Mesodermal cell (in vitro differentiated cells): ENCODE data around the gene UGGT2.
"Not testable (repeated sequence)": the region's sequence is repeated elsewhere in the genome, so short reads cannot be mapped to it uniquely, and the experiment has no call there.

Source experiments
- H3K27ac ChIP-seq: 2 replicates; pipeline ENCODE4 v1.7.0; 2013; ENCODE audit warnings: mild to moderate bottlenecking, low read depth, low read length, moderate library complexity; ENCODE audit not compliant: severe bottlenecking
- H3K36me3 ChIP-seq: 2 replicates; pipeline ENCODE4 v1.7.1; 2013; ENCODE audit warnings: mild to moderate bottlenecking, low read length, moderate library complexity; ENCODE audit not compliant: control insufficient read depth, insufficient read depth
- H3K4me1 ChIP-seq: one replicate; pipeline ENCODE4 v1.7.1; 2013; ENCODE audit warnings: mild to moderate bottlenecking, low read length; ENCODE audit not compliant: insufficient read depth, control insufficient read depth, poor library complexity, severe bottlenecking
- H3K4me3 ChIP-seq: 2 replicates; pipeline ENCODE4 v1.7.0; 2013; ENCODE audit warnings: low read length, control low read depth, mild to moderate bottlenecking; ENCODE audit not compliant: insufficient read depth, poor library complexity, severe bottlenecking; ENCODE audit errors: extremely low read depth
- H3K9me3 ChIP-seq: 2 replicates; pipeline ENCODE4 v1.7.1; 2013; ENCODE audit warnings: mild to moderate bottlenecking, low read length, moderate library complexity; ENCODE audit not compliant: control insufficient read depth
- WGBS, 2 experiments: methylation state at CpG; one replicate each; pipeline ENCODE4 v1.1.5; 2013; ENCODE audit warnings: missing lambda C conversion rate in 2 of 2; ENCODE audit not compliant: insufficient coverage in 2 of 2; 5-methylcytosine and 5-hydroxymethylcytosine counted together

Gene UGGT2

GRCh38 chr13:95896301-95896700, 156.9 kb downstream of the UGGT2 start:
- Histone ChIP-seq H3K4me3 (no peak overlapping the region), H3K4me1 (peaks cover 5% of the 10 kb centered on the region), H3K27ac (no peak overlapping the region), H3K9me3 (no peaks in the 10 kb centered on the region), H3K36me3 (peaks cover 4% of the 10 kb centered on the region)
- 92% methylated on average over 2 of the region's 3 CpGs; no CpG with 5 or more reads in 1 of the 2 experiments for WGBS, 2 experiments

GRCh38 chr13:95893861-95894260, 159.3 kb downstream of the UGGT2 start:
- H3K9me3 ChIP-seq, result no peaks in the 10 kb centered on the region
- WGBS, 2 experiments, result 90 to 100% methylated on average over 2 to 3 of the region's 5 CpGs
- H3K27ac ChIP-seq, result no peak overlapping the region
- H3K4me3 ChIP-seq, result no peak overlapping the region
- H3K36me3 ChIP-seq, result peaks cover 14% of the 10 kb centered on the region
- H3K4me1 ChIP-seq, result peaks cover 5% of the 10 kb centered on the region

GRCh38 chr13:95882121-95882520, 171.1 kb downstream of the UGGT2 start:
- Histone ChIP-seq H3K4me1 (no peaks in the 10 kb centered on the region), H3K4me3 (no peak overlapping the region), H3K9me3 (no peaks in the 10 kb centered on the region), H3K27ac (no peak overlapping the region), H3K36me3 (peaks cover 29% of the 10 kb centered on the region)
- WGBS, 2 experiments, result no CpG with 5 or more reads among the region's 3 CpGs

- H3K27ac ChIP-seq, result no peak overlapping the region
- no CpG with 5 or more reads among the region's 1 CpG for whole genome bisulfite sequencing, 2 experiments
- no peak overlapping the region for H3K4me3 ChIP-seq
- peaks cover 33% of the 10 kb centered on the region for H3K36me3 ChIP-seq
- no peaks in the 10 kb centered on the region for H3K4me1 ChIP-seq
- no peaks in the 10 kb centered on the region for H3K9me3 ChIP-seq
Observed at GRCh38 chr13:95880331-95880730, 172.9 kb downstream of the UGGT2 start.

- Histone ChIP-seq H3K36me3 (peaks cover 30% of the 10 kb centered on the region), H3K9me3 (no peaks in the 10 kb centered on the region), H3K27ac (no peak overlapping the region), H3K4me1 (no peaks in the 10 kb centered on the region), H3K4me3 (no peak overlapping the region)
- WGBS, 2 experiments, result 86 to 100% methylated on average over 1 of the region's 2 CpGs
Observed at GRCh38 chr13:95874286-95874685, 178.9 kb downstream of the UGGT2 start.

- Histone ChIP-seq H3K27ac (no peak overlapping the region), H3K36me3 (peaks cover 21% of the 10 kb centered on the region), H3K4me3 (no peak overlapping the region), H3K4me1 (peaks cover under 1% of the 10 kb centered on the region), H3K9me3 (no peaks in the 10 kb centered on the region)
- 95 to 100% methylated on average over 1 to 2 of the region's 4 CpGs for WGBS, 2 experiments
Observed at GRCh38 chr13:95870421-95870820, 182.8 kb downstream of the UGGT2 start.

GRCh38 chr13:95865080-95865615, 188.1 kb downstream of the UGGT2 start:
- H3K4me3 ChIP-seq, result no peak overlapping the region
- no peak overlapping the region for H3K27ac ChIP-seq
- 86% methylated on average over 1 of the region's 5 CpGs; no CpG with 5 or more reads in 1 of the 2 experiments for WGBS, 2 experiments
- H3K36me3 ChIP-seq, result peaks cover 15% of the 10 kb centered on the region
- no peaks in the 10 kb centered on the region for H3K9me3 ChIP-seq
- H3K4me1 ChIP-seq, result peaks cover 4% of the 10 kb centered on the region

GRCh38 chr13:95862408-95862807, 190.8 kb downstream of the UGGT2 start:
- H3K27ac ChIP-seq, result no peak overlapping the region

GRCh38 chr13:95861296-95861695, 191.9 kb downstream of the UGGT2 start:
- H3K36me3 ChIP-seq, result peaks cover 10% of the 10 kb centered on the region
- peaks cover 4% of the 10 kb centered on the region for H3K4me1 ChIP-seq
- no peak overlapping the region for H3K4me3 ChIP-seq
- WGBS, 2 experiments, result 93 to 100% methylated on average over 1 to 2 of the region's 2 CpGs
- H3K27ac ChIP-seq, result no peak overlapping the region
- no peaks in the 10 kb centered on the region for H3K9me3 ChIP-seq

More at GRCh38 chr13:95862408-95862807, 190.8 kb downstream of the UGGT2 start:
- Histone ChIP-seq H3K4me3 (no peak overlapping the region), H3K9me3 (no peaks in the 10 kb centered on the region), H3K36me3 (peaks cover 10% of the 10 kb centered on the region), H3K4me1 (peaks cover 4% of the 10 kb centered on the region)

GRCh38 chr13:95858286-95859075, 194.7 kb downstream of the UGGT2 start:
- Histone ChIP-seq H3K4me3 (no peak overlapping the region), H3K9me3 (no peaks in the 10 kb centered on the region), H3K4me1 (no peaks in the 10 kb centered on the region), H3K36me3 (peaks cover 8% of the 10 kb centered on the region), H3K27ac (no peak overlapping the region)
- WGBS, 2 experiments, result 94 to 99% methylated on average over 2 to 8 of the region's 10 CpGs

GRCh38 chr13:95845656-95846055, 207.5 kb downstream of the UGGT2 start:
- 87 to 93% methylated on average over 11 to 21 of the region's 26 CpGs for WGBS, 2 experiments
- H3K4me1 ChIP-seq, H3K4me3 ChIP-seq, H3K27ac ChIP-seq: not testable (repeated sequence)
- Histone ChIP-seq H3K36me3 (peaks cover 26% of the 10 kb centered on the region), H3K9me3 (peaks cover 14% of the 10 kb centered on the region)
